ENCODE data around the gene ZP4.
"Not testable (repeated sequence)": the region's sequence is repeated elsewhere in the genome, so short reads cannot be mapped to it uniquely, and the experiment has no call there.

ZP4 gene

GRCh38 chr1:237864338-237865244 is 26.1 kb downstream of the ZP4 start:
- peak; percentile 38 for DNase-seq (ENCODE audit: low spot score)
- TF ChIP-seq CTCF (IDR thresholded peaks at IDR 0.05; ENCODE audit: extremely low read depth, missing control alignments), result peak; percentile 75

- DNase-seq (ENCODE audit: low spot score), result no peak
- no peak for TF ChIP-seq CTCF (IDR thresholded peaks at IDR 0.05; ENCODE audit: extremely low read depth, missing control alignments)
These were observed 27.5 kb downstream of the ZP4 start for GRCh38 chr1:237863234-237863633.

- no peak for TF ChIP-seq CTCF (IDR thresholded peaks at IDR 0.05; ENCODE audit: extremely low read depth, missing control alignments)
- DNase-seq (ENCODE audit: low spot score), result no peak
These were observed 28.8 kb downstream of the ZP4 start for GRCh38 chr1:237861944-237862343.

- DNase-seq (ENCODE audit: low spot score), result no peak
- TF ChIP-seq CTCF (IDR thresholded peaks at IDR 0.05; ENCODE audit: extremely low read depth, missing control alignments), result no peak
These were observed 31.7 kb downstream of the ZP4 start for GRCh38 chr1:237858992-237859391.

DNA sequence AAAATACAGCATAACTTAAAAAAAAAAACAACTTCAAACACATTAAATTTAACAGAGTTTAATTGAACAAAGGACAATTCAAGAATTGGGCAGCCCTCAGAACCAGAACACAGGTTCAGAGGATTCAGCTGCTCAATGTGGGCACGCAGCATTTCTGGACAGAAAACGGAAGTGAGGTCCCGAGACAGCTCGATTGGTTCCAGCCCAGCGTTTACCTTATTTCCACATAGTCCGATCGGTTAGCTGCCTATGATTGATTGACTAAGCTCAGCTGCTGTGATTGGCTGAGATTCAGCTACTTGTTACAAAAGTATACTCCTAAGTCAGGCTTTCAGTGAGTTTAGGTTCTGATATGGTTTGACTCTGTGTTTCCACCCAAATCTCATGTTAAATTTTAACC is 33.3 kb downstream of the ZP4 start:
- no peak for TF ChIP-seq CTCF (IDR thresholded peaks at IDR 0.05; ENCODE audit: extremely low read depth, missing control alignments)
- DNase-seq (ENCODE audit: low spot score), result no peak

GRCh38 chr1:237852342-237852741 is 38.4 kb downstream of the ZP4 start:
- no peak for DNase-seq (ENCODE audit: low spot score)
- no peak for TF ChIP-seq CTCF (IDR thresholded peaks at IDR 0.05; ENCODE audit: extremely low read depth, missing control alignments)

DNA sequence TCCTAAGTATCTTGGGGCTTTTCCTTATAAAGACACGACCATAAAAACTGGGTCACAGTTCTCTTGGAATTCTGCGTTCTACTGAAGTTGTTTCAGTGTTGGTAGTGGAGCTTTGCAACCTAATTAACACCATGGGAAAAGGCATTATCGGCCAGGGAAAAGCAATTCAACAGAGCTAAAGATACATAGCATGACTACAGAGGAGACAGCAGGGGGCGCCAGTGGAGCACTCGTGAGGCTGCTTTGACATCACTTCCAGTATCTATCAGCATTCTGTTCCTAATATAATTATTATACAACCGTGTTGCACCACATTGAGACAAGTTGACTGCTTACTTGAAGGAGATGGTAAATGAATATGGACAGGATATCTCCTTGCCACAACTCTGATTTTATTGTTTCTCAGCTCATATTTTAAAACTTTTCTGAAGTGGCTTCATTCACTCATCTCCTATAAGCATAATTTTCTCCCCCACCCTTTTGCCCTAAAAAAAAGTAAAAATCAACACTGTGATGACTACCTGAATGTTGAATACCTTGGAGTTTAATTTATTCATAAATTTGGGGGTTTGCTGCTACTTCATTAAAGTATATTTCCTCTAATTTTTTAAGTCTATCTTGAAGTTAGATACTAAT is 39.4 kb downstream of the ZP4 start:
- peak; percentile 12 for DNase-seq (ENCODE audit: low spot score)
- peak; percentile 40 for TF ChIP-seq CTCF (IDR thresholded peaks at IDR 0.05; ENCODE audit: extremely low read depth, missing control alignments)

GRCh38 chr1:237843516-237843915 is 47.2 kb downstream of the ZP4 start:
- DNase-seq (ENCODE audit: low spot score), result not testable (repeated sequence)

Data from GM20000 (cell line).